IPS-NIHi7 (cell line): ENCODE measurements around the gene SLC36A2.

Experiments used
- DNase-seq: peaks from one replicate; pipeline ENCODE4 v3.0.0; 2012; ENCODE audit warnings: mixed read lengths; ENCODE audit errors: extremely low spot score

Gene SLC36A2

GRCh38 chr5:151283120-151283825, 64.1 kb downstream of the SLC36A2 start:
- DNase-seq: no peak

DNA sequence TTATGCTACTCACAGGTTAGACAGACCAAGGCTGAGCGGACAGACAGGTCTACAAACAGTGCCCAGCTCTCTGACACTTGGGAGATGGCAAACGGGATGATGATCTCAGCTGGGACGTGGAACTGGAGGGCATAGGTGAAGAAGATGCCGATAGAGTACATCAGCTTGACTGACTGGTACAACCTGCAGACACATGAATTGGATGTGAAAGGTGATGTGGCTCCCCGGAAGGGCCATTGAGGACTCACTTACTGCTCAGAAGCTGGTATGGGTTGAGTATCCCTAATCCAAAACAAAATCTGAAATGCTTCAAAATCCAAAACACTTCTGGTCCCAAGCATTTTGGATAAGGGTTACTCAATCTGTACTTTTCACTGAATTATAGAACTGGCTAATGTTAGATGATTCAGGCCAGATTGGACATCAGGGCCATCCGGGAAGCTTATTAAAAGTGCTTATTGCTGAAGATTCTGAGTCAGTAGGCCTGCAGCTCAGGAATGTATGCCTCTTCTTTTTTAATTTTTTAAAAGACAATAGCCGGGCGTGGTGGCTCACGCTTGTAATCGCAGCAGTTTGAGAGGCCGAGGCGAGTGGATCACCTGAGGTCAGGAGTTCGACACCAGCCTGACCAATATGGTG, 66.2 kb downstream of the SLC36A2 start:
- DNase-seq: no peak

DNA sequence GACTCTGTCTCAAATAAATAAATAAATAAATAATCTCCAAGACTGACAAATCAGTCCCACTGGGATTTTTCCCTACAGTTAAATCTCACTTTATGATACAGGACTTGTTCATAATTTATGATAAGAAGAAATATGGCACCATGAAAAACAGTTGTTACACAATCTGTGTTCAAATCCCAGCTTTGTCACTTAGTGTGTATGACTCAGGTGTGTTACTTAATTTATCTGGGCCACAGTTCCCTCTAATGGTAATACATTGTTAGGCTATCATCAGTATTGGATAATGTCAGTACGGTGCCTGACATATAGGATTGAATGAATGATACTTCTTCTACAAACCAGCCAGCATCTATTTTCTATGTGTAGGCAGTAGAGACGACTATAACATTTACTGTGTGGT, 66.9 kb downstream of the SLC36A2 start:
- DNase-seq: no peak

GRCh38 chr5:151278845-151279244, 68.5 kb downstream of the SLC36A2 start:
- no peak for DNase-seq

- DNase-seq: no peak
These were observed 71.6 kb downstream of the SLC36A2 start for GRCh38 chr5:151275803-151276202.

DNA sequence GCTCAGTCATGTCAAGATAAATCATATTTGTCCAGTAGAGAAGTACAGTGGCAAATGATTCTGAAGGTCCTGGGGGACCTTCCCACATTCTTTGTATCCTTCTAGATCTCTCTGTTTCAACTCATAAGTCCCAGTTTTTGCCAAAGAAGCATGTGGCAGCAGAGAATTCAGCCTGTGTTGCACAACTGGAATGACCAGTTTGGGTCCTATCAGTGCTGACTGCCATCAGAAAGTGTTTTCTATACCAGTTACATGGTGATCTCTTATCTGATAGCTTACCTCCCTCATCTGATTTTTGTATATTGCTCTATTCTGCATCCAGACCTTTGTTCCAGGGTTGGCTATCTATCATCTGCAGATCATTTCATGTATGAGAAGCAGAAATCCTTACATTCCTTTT, 72.7 kb downstream of the SLC36A2 start:
- no peak for DNase-seq

GRCh38 chr5:151271336-151271735, 76.0 kb downstream of the SLC36A2 start:
- no peak for DNase-seq

- no peak for DNase-seq
These were observed 76.8 kb downstream of the SLC36A2 start for GRCh38 chr5:151270599-151270998.

- no peak for DNase-seq
These were observed 79.7 kb downstream of the SLC36A2 start for GRCh38 chr5:151267491-151268260.
